Activated CD4-positive, CD25-positive, alpha-beta regulatory T cell treated with anti-CD3 and anti-CD28 coated beads, Interleukin-2, amount 50 U/mL, for 72 hours (primary cell): ENCODE results near the gene MRPL43.

Experiments used
- DNase-seq: peaks from one replicate; pipeline ENCODE4 v3.0.0; 2021

The MRPL43 gene

DNA sequence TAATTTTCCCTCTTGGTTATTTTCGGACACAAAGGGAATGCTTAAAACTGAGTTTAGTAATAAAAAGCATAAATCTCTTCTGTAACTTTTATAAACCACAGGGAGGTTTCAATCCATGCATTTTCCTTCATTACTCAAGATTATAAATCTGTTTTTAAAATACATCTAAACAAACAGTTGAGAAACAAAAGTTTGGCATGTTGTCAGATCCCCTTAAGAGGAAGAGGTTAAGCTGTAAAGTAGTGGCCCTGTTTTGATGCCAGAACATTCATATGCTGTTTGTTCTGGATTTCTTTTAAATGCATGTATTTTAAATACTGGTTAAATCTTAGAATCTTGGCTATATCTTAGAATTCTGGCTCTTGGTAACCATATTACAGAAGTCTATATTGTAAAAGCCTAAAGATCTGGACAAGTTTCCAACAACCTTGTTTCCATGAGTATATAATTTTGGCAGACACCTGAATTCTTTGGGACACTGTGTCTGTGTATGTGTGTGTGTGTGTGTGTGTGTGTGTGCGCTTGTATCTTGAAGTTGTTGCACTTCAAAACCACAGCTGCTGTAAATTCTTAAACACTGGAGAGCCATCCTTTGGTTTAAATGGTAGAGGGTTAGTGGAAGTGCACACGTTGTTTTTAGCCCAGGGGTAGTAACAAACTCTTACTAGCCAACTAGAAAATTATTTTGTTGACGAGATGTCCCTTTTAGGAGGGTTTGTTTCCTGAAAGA is 24.8 kb downstream of the MRPL43 start:
- DNase-seq, result no peak

DNA sequence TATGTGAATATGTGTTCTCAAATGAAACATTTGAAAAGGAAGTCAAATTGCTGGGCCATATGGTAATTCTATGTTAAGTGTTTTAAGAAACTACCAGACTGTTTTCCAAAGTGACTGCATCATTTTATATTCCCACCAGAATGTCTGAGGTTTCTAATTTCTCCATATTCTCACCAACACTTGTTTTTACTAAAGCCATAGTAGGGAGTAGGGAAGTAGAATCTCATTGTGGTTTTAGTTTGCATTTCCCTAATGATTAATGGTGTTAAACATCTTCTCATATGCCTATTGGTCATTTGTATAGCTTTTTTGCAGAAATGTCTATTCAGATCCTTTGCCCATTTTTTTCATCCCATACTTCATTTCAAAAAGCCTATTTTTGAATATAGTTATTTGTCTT is 27.0 kb downstream of the MRPL43 start:
- DNase-seq, result no peak

DNA sequence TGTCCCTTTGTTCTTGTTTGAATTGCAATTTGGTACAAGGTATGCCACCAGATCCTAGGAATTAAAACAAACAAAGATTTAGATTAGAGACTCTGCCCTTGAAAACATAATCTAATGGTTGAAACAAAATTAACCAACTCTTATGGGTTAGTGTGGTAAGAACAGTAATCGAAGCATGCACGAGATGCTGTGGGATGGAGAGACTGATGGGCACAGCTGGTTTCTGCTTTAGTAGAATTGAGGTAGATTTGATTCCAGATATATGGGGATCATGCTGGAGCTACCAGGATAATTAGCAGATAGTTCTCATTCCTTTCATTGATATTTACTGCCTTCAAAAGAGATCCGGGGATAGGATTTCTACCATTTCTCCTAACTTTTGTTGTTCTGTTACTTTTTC is 38.4 kb downstream of the MRPL43 start:
- DNase-seq, result no peak

DNA sequence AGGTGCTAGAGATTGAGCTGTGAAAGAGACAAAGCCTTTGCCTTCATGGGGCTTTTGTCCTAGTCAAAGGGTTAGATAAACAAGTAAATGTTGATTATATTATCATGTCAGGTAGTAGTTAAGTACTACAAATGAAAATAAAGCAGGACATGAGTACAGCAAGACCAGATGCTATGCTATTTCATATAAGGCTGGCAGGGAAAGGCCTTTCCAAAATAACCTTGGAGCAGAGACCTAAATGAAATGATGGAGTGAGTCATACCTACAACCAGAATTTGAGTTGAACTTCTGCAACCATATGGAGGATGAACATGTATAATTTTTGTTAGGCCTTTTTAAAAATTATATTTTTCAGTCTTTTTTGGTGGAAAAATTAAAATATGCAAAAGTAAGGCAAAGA is 41.5 kb downstream of the MRPL43 start:
- DNase-seq, result no peak

DNA sequence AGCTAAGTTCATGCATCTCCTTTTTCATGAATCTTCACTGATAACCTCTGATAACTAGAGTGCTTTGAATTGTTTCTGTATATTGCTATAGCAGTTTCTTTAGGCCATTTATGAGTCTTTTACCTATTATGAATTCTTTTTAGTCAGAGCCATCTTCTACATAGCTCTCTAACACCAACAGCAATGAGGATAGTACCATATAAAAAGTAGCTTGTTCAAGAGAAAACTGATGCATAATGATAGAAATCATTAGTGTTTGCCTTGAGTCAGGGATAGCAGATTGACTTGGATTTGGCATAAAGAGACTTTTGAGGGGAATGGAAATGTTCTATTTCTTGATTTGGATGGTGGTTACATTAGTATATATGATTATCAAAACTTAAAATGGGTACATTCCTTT is 43.8 kb downstream of the MRPL43 start:
- DNase-seq, result no peak

DNA sequence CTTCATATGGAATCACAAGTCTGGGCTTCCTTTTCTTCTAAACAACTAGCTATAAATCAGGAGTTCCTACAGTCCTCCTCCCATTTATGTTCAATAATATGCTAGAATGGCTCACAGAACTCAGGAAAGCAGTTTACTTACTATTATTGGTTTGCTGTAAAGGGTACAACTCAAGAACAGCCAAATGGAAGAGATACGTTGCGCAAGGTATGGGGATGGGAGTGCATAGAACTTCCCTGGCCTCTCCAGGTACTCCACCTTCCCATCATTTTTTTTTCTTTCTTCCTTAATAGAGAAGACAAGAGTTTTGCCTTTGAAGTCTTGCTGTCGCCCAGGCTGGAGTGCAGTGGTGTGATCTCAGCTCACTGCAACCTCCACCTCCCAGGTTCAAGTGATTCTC is 45.1 kb downstream of the MRPL43 start:
- DNase-seq, result no peak

DNA sequence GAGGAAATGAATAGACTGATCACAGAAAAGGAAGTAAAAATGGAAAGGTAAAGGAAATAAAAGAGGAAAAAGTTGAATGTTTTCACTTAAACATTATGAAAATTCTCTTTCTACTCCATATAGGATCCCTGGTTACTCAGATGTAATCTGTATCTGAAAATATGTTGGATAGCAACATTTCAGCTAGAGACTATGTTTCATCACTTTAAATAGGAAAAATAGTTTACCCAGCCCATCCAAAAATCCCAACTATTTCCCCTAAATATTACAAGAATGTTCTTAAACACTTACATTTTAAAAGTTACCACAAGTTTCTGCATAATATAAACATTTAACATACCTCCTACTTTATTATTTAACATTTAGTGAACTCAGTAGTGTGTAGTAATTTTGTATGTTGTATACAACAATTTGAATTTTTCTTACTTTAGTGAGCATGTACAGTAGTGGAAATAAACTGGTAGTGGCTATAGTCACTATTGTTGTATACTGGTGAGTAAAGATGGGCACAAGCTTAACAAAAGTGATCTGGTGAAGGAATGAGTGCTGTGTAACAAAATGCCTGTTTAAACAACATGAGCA is 47.4 kb downstream of the MRPL43 start:
- no peak for DNase-seq
